ENCODE results near the gene HECTD4.

The HECTD4 gene

GRCh38 chr12:112319395-112319794 is 62.8 kb downstream of the HECTD4 start:
- no peak for DNase-seq (ENCODE audit: extremely low read depth, insufficient read length)
- TF ChIP-seq, protein P1, sequence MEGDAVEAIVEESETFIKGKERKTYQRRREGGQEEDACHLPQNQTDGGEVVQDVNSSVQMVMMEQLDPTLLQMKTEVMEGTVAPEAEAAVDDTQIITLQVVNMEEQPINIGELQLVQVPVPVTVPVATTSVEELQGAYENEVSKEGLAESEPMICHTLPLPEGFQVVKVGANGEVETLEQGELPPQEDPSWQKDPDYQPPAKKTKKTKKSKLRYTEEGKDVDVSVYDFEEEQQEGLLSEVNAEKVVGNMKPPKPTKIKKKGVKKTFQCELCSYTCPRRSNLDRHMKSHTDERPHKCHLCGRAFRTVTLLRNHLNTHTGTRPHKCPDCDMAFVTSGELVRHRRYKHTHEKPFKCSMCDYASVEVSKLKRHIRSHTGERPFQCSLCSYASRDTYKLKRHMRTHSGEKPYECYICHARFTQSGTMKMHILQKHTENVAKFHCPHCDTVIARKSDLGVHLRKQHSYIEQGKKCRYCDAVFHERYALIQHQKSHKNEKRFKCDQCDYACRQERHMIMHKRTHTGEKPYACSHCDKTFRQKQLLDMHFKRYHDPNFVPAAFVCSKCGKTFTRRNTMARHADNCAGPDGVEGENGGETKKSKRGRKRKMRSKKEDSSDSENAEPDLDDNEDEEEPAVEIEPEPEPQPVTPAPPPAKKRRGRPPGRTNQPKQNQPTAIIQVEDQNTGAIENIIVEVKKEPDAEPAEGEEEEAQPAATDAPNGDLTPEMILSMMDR (IDR thresholded peaks at IDR 0.05; ENCODE audit: insufficient read depth, low read length, poor library complexity, severe bottlenecking), result no peak

DNA sequence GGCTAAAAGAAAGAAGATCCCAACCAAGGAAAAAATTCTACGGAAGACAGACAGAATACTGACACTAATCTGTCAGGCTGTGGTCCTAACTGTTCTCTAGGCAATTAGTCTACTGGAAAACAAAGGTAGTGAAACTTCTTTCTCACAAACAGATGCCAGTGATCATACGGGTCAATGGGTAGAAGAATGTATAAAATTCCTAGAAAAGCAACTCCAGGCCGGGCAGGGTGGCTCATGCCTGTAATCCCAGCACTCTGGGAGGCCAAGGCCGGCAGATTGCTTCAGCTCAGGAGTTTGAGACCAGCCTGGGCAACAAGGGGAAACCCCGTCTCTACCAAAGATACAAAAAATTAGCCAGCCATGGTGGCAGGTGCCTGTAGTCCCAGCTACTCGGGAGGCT is 64.8 kb downstream of the HECTD4 start:
- Histone ChIP-seq H3K27me3 (replicated peaks; ENCODE audit: control insufficient read depth, insufficient read depth, low read length) (no peaks in the 10 kb centered on the region), H3K4me3 (replicated peaks; ENCODE audit: low read depth, low read length) (no peak overlapping the region), H3K36me3 (ENCODE audit: control insufficient read depth, insufficient read depth, low read length) (peaks cover 5% of the 10 kb centered on the region)
- DNase-seq (ENCODE audit: extremely low read depth, insufficient read length), result no peak
- TF ChIP-seq, protein P1 (IDR thresholded peaks at IDR 0.05; ENCODE audit: insufficient read depth, low read length, poor library complexity, severe bottlenecking), result no peak

More at GRCh38 chr12:112319395-112319794, 62.8 kb downstream of the HECTD4 start:
- H3K27me3 ChIP-seq (replicated peaks; ENCODE audit: control insufficient read depth, insufficient read depth, low read length), result no peaks in the 10 kb centered on the region
- no peak overlapping the region for H3K4me3 ChIP-seq (replicated peaks; ENCODE audit: low read depth, low read length)
- H3K36me3 ChIP-seq (ENCODE audit: control insufficient read depth, insufficient read depth, low read length), result peaks cover 5% of the 10 kb centered on the region

- H3K36me3 ChIP-seq (ENCODE audit: control insufficient read depth, insufficient read depth, low read length), result peaks cover 5% of the 10 kb centered on the region
- no peak for DNase-seq (ENCODE audit: extremely low read depth, insufficient read length)
- no peaks in the 10 kb centered on the region for H3K27me3 ChIP-seq (replicated peaks; ENCODE audit: control insufficient read depth, insufficient read depth, low read length)
- TF ChIP-seq, protein P1 (IDR thresholded peaks at IDR 0.05; ENCODE audit: insufficient read depth, low read length, poor library complexity, severe bottlenecking), result no peak
- H3K4me3 ChIP-seq (replicated peaks; ENCODE audit: low read depth, low read length), result no peak overlapping the region
Measured at GRCh38 chr12:112314981-112315380, 67.2 kb downstream of the HECTD4 start.

GRCh38 chr12:112309797-112310196 is 72.4 kb downstream of the HECTD4 start:
- peaks cover 2% of the 10 kb centered on the region for H3K36me3 ChIP-seq (ENCODE audit: control insufficient read depth, insufficient read depth, low read length)

DNA sequence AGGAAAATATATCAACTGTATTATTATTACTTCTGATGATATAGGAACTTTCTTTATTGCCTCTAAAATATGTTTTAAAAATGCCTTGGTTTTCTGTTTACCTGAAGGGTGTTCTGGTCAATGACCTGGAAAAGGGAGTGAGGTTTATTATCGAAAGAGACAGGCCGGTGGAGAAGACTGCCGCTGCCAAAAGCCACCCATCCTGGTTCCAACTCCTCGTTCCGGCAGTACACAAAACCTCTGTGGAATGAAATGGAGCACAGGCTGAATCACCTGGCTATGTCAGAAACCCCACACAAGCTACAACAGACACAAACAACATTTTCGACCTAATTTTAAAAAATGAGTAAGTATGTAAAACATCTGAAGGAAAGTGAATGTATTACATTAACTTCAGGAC is 73.6 kb downstream of the HECTD4 start:
- TF ChIP-seq, protein P1 (IDR thresholded peaks at IDR 0.05; ENCODE audit: insufficient read depth, low read length, poor library complexity, severe bottlenecking), result no peak
- DNase-seq (ENCODE audit: extremely low read depth, insufficient read length), result no peak
- Histone ChIP-seq H3K4me3 (replicated peaks; ENCODE audit: low read depth, low read length) (no peak overlapping the region), H3K27me3 (replicated peaks; ENCODE audit: control insufficient read depth, insufficient read depth, low read length) (no peaks in the 10 kb centered on the region), H3K36me3 (ENCODE audit: control insufficient read depth, insufficient read depth, low read length) (peaks cover 2% of the 10 kb centered on the region)

More at GRCh38 chr12:112309797-112310196, 72.4 kb downstream of the HECTD4 start:
- H3K4me3 ChIP-seq (replicated peaks; ENCODE audit: low read depth, low read length), result no peak overlapping the region
- TF ChIP-seq, protein P1 (IDR thresholded peaks at IDR 0.05; ENCODE audit: insufficient read depth, low read length, poor library complexity, severe bottlenecking), result no peak
- H3K27me3 ChIP-seq (replicated peaks; ENCODE audit: control insufficient read depth, insufficient read depth, low read length), result no peaks in the 10 kb centered on the region
- DNase-seq (ENCODE audit: extremely low read depth, insufficient read length), result peak; percentile 44

- peaks cover 2% of the 10 kb centered on the region for H3K36me3 ChIP-seq (ENCODE audit: control insufficient read depth, insufficient read depth, low read length)
- no peak overlapping the region for H3K4me3 ChIP-seq (replicated peaks; ENCODE audit: low read depth, low read length)
- TF ChIP-seq, protein P1 (IDR thresholded peaks at IDR 0.05; ENCODE audit: insufficient read depth, low read length, poor library complexity, severe bottlenecking), result no peak
- H3K27me3 ChIP-seq (replicated peaks; ENCODE audit: control insufficient read depth, insufficient read depth, low read length), result no peaks in the 10 kb centered on the region
- no peak for DNase-seq (ENCODE audit: extremely low read depth, insufficient read length)
Measured at GRCh38 chr12:112308161-112308560, 74.1 kb downstream of the HECTD4 start.
